GM18868 (cell line): ENCODE measurements around the gene TRMT44.
A peak's percentile ranks its signal among the peaks of the same experiment; 100 is the strongest.
"Not testable (repeated sequence)": the region's sequence is repeated elsewhere in the genome, so short reads cannot be mapped to it uniquely, and the experiment has no call there.

ENCODE experiments used
- ATAC-seq: cut with Tn5 transposase; IDR thresholded peaks from one replicate; pipeline ENCODE4 v1.9.1; 2021; ENCODE audit warnings: mild to moderate bottlenecking, moderate library complexity; ENCODE audit not compliant: unreplicated experiment

TRMT44 gene

GRCh38 chr4:8406887-8407286 is 33.7 kb upstream of the TRMT44 start:
- not testable (repeated sequence) for ATAC-seq

- ATAC-seq: no peak
These were observed 33.3 kb upstream of the TRMT44 start for GRCh38 chr4:8407316-8407715.

GRCh38 chr4:8407756-8408155 is 32.8 kb upstream of the TRMT44 start:
- ATAC-seq: no peak

- ATAC-seq: no peak
These were observed 31.1 kb upstream of the TRMT44 start for GRCh38 chr4:8409264-8410065.

- no peak for ATAC-seq
These were observed 30.4 kb upstream of the TRMT44 start for GRCh38 chr4:8410066-8410625.

GRCh38 chr4:8410641-8411271 is 29.8 kb upstream of the TRMT44 start:
- ATAC-seq: no peak

GRCh38 chr4:8411351-8412180 is 29.0 kb upstream of the TRMT44 start:
- ATAC-seq: no peak

GRCh38 chr4:8412288-8412687 is 28.3 kb upstream of the TRMT44 start:
- no peak for ATAC-seq

GRCh38 chr4:8414377-8414776 is 26.2 kb upstream of the TRMT44 start:
- ATAC-seq: no peak

- no peak for ATAC-seq
These were observed 23.4 kb upstream of the TRMT44 start for GRCh38 chr4:8417071-8417614.

- peak; percentile 96 for ATAC-seq
These were observed 21.1 kb upstream of the TRMT44 start for GRCh38 chr4:8419222-8420041.

GRCh38 chr4:8420151-8420550 is 20.4 kb upstream of the TRMT44 start:
- ATAC-seq: not testable (repeated sequence)

GRCh38 chr4:8422327-8422726 is 18.2 kb upstream of the TRMT44 start:
- no peak for ATAC-seq

- ATAC-seq: no peak
These were observed 17.8 kb upstream of the TRMT44 start for GRCh38 chr4:8422786-8423185.

- ATAC-seq: no peak
These were observed 13.3 kb upstream of the TRMT44 start for GRCh38 chr4:8427262-8427661.

- ATAC-seq: peak; percentile 51
These were observed 12.8 kb upstream of the TRMT44 start for GRCh38 chr4:8427761-8428287.

- ATAC-seq: peak; percentile 93
These were observed 12.1 kb upstream of the TRMT44 start for GRCh38 chr4:8428288-8429097.

GRCh38 chr4:8431553-8431952 is 9.0 kb upstream of the TRMT44 start:
- ATAC-seq: no peak

GRCh38 chr4:8433136-8433535 is 7.4 kb upstream of the TRMT44 start:
- no peak for ATAC-seq
